GM18511 (cell line): ENCODE measurements around the gene SPATS2L.

Source experiments
- ATAC-seq: cut with Tn5 transposase; IDR thresholded peaks from one replicate; pipeline ENCODE4 v1.9.1; 2021; ENCODE audit warnings: mild to moderate bottlenecking, moderate library complexity; ENCODE audit not compliant: unreplicated experiment

The SPATS2L gene

DNA sequence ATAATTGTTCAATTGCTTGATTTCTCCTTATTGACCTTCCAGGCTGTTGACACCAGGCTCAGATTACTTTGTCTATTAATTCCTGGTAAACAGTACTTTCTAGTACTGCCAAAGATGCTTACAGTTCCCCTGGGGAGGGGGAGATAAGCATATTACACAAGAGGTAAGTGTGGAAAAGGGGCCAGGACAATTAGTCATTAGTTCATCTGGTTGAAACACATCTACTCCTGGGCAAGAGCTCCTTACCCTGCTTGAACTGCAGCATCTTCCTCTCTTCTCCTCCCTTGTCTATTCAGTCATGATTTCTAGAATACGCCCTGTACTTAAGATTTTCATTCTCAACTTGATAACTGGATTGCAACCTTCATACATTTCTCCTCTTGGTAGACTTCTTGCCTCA, 10.4 kb upstream of the SPATS2L start:
- ATAC-seq: no peak

DNA sequence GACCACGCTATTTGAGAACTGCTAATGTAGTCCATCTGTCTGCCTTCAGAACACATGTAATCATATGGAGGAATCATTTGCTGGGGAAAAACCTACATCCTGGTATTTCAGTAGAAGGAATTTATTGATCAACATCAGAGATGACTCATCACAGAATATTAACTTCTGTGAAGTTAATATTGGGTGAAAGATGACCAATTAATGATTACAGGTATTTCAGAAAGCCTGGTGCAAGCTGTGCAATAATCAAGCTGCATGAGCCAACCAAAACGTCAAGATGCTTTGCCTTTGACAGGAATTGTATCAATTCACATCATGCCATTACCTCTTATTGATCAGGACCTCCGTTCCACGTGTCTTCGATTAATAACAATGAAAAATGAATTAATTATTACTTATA, 9.4 kb upstream of the SPATS2L start:
- ATAC-seq: no peak

DNA sequence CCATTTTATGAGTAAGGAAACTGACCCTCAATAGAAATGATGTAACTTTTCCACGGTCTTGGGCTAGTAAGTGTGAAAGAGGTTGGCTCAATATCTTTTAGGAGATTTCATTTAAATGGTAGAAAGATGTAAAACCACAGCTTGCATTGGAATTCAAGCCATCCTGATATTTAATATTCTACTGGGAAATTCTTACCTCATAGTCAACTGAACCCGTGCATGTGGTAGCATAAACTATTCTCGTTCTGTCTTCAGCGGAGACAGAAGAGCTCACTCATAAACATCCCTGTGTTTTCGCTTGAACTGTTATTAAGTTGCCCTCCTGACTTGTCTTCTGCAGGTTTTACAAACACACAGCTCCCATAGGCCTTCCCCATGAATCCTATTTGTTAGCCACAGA, 8.5 kb upstream of the SPATS2L start:
- ATAC-seq: no peak

DNA sequence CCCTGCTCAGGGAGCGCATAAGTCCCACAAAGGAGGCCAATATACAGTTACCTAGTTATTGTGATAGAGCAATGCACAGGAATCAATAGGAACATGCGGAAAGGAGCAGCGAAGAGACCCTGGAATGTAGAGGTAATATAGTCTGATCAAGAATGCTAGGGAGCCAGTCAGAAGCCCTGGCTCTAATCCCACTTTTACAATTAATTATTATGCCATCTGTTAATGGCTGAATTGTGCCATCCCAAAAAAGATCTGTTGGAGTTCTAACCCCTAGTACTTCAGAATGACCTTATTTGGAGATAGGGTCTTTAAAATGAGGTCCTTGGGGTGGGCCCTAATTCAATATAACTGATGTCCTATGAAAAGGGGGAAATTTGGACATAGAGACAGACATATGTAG, 7.7 kb upstream of the SPATS2L start:
- ATAC-seq: no peak

DNA sequence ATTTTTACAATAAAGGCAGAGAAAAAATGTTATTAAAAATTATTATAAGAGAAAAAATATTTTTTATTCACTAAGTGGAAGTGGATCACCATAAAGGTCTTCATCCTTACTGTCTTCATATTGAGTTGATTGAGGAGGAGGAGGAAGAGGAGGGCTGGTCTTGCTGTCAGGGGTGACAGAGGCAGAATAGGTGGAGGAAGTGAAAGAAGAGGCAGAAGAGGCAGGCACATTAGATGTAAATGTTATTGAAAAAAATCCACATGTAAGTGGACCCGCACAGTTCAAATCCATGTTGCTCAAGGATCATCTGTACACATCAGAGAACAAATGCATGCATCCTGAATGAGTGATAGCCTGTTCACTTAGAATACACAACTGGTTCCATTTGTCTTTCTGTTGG, 6.4 kb upstream of the SPATS2L start:
- ATAC-seq: no peak

DNA sequence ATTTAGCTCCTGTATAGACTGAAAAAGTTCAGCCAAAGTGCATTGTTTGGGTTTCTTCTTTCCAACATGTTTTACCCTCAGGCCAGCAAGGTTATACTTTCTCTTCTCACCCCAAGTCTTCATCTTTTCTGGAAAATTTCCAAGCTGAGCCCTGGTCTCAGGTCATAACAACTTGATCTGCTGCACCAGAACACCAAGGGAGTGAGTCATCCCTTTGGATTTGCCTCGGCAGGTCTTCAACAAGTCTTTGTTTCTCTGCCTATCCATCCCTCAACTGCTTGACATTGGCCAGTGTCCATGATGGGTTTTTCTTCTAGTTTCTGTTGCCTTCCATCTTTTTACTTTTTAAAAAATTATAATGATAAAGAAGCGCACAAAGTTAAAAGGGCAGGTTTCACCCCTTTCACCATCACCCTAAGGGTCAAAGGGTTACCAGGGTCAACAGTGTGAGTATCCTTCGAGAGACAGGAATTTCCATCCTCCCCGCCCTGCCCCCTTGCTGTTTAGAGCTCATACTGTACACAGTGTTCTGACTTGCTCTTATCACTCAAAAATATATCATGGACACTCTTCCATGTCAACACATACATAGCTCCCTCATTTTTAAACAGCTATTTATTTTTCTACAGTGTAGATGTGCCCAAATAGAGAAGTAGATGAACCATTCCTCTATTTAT, 5.7 kb upstream of the SPATS2L start:
- ATAC-seq: no peak

DNA sequence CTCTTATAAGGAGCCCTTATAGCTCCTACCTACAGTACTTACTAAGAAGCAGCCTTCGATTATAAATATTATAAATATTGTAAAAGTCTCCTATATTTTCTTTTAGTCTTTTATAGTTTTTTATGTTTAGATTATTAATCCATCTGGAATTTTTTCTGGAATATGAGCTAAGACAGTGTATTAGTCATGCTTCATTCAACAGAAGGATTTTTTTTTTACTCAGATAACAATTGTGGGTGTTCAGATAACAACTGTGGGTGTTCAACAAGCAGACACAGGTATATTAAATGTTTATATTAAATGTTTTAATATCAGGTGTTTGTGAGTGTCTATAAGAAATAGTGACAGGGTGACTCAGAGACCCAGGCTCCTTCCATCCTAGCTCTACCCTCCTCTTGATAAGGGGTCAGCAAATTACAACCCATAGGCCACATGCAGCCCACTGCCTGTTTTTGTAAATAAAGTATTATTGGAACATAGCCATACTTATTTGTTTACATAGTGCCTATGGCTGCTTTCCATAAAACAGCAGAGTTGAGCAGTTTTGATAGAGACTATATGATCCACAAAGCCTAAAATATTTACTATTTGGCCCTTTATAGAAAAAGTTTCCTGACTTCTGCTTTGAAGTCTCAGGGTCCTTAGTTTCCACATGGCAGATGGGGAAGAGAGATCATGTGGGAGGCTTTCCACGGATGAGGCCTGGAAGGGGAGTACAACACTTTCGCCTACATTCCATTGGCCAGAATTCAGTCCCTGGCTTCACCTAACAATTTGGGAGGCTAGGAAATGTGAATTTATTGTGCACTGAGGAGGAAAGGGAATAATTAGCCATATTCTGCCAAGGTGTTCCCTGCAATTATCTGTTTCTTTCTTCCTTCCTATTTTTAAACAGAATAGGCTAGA, 4.3 kb upstream of the SPATS2L start:
- ATAC-seq: no peak

DNA sequence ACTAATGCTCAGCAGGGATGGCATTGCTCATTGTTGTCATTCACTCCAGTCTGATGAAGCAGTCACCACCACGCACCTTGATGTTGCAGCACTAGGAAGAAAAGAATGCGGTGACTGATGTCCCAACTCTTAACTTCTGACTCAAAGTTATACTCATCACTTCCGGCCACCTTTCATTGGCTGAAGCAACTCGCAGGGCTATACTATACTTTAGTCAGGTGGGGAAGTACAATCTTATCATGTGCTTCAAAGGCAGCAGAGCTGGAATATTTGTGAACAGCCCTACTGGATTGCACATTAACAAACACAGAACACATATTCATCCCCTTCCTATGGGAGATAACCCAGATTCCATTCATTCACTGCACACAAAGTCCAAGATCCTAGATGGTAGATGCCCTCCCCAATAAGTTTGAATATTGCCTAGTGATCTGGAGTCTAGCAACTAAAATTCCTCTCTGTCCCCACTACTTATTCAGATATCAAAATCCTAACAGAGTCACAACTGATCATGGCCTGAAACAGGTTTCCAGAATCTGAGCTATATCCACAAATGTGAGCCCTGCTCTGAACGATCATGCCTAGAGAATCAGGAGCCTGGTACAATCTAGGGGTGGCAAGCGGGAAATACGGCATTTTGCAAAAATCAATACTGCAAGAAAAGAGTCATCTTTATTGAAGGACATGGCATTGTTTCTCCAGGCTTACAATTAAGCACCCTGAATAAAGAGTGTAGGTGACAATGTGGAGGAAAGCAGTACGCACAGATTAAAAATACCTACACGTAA, 3.4 kb upstream of the SPATS2L start:
- no peak for ATAC-seq

DNA sequence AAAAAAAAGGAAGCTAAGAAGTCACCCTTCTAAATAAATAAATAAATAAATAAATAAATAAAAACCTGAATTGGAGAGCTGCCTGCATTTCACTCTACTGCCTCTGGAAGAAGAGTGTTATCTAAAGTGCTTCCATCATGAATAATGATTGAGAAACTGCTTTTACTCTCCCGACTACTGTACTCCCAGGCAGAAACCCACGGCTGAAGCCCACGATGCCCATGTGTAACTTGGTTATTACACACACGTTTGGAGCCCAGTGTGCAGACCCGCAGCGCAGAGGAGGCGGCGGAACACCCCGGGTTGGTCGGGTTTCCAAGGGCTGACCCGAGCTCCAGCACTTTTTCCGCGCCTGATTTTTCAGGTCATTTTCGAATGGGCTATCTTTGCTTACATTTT, 697 bp upstream of the SPATS2L start:
- ATAC-seq: no peak

DNA sequence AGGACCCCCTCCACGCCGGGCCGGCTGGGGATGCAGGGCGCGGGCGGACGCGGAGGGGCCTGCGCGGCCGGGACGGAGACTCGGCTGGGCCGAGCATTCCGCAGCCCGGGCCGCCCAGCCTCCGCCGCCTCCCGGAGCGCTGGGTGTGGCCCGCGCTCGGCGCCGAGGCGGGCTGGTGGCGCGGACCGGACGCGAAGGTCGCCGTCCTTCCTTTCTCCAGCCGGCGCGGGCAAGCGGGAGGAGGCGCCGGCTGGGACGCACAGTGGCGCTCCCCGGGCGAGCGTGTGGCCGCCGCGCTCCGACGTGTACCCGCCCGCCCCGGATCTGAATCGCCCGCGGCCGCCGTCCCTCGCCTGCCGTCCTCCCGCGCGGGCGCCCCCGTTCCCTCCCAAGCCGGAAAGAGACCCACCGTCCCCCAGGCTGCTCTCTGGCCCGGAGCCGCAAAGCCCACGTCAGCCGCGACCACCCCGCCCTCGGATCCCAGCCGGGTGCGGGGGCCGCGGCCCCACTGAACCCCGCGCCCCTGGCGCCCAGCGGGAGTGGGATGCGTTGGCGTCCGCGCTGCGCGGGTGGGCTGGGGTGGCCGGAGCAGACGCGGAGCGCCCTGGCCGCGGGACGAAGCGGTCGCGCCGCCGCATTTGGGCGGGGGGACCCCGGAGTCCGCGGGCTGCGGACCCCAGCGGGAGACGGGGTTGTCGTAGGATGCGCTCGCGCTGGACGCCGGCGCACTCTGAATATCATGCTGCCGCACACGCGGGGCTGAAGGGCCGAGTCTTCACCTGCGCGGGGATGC, 634 bp downstream of the SPATS2L start:
- ATAC-seq: peak; percentile 64

DNA sequence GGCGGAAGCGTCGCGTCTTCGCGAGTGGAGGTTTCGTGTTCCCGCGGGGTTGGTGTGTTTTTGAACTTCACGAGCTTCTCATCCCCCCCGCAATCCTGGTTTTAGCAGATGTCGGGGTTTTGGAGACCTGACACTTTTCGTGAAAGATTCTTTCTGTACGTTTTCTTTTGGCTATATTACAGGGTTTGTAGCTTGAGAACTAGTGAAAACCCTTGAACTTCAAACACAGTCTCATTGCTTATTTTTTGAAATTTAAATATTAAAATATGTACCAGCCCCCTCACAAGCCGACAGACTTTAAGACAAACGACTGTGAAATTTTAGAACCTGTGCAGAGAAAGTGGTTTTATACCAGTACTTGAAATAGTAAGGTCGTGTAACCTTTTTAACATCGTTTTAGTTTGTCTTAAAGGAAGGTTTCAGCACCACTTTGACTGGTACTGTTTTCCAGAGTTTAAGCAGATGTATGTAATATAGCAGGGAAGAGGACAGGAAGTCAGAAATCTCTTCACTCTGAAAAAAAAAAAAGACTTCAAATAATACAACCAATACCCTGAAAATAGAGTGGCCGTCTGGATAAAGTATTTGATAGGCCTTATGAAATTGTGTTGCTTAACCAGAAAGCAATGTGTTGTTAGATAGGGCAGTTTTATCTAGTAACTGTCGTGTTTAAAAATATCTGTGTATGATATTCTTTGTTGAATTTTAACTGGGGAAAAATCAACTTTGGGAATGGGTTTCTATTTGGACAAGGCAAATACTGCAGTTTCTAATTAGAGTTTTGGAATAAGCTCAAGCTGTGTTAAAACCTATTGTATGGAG, 1.4 kb downstream of the SPATS2L start:
- ATAC-seq: no peak

DNA sequence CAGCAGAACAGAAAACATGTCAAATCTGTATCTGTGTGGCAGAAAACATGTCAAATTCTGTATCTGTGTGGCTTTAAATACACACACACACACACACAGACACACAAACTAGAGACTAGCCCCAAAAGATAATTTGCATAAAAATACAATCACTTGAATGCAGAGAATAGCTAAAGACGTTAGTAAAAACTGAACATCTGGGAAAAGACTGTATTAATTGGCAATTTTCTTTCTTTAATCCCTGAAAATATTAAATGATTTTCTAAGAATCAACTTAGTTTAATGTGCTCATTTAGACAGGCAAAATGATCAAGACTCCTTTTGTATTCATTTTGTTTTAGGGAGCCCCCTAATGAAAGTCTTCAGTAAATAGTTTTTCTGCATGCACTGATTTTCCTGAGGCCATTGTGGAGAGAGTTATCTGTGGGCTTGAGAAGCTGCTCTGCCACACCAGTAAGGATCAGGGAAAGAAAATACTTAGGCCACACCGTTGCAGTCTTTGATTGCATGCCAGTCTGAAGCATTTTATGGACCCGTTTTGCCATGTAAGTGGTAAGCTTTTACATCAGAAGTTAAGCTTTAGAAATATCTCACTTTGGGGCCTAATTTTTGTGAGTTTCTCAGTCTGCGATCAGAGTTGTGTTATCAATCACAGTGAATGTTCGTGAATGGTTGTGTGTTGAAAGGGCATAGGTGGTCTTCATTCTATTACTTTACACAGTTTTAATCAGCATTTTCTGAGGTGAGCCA, 2.2 kb downstream of the SPATS2L start:
- no peak for ATAC-seq

DNA sequence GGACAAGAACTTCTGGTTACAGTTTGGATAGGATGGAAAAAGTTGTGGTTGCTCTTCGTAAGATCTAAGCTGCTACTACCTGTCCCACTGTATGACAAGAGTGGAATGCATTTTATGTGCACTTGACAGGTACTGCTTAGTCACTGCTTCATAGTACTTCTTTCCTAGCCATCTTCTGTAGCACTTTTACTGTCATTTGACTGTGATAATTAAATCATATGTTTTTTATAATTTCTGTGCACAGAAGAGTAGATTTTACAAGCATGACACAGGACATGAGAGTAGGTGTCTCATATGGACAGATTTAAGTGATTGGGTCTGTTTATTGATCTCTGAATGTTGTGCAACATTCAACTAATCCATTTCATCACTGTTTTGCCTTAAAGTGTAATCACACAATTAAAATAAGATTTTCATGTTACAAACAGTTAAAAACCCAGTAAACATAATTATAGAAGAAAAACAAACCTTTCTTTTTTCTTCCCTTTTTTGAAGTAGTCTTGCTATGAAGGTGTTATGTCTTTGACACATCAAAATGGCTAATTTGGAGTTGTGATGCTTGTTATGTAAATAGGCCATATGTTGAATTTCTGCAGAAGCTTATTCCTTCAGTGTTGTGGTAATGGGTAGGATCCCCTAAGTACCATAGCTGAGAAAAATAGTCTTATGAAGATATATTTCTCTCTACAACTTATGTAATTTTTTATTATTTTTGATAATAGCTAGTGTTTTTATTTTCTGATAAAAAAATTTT, 3.0 kb downstream of the SPATS2L start:
- ATAC-seq: no peak

DNA sequence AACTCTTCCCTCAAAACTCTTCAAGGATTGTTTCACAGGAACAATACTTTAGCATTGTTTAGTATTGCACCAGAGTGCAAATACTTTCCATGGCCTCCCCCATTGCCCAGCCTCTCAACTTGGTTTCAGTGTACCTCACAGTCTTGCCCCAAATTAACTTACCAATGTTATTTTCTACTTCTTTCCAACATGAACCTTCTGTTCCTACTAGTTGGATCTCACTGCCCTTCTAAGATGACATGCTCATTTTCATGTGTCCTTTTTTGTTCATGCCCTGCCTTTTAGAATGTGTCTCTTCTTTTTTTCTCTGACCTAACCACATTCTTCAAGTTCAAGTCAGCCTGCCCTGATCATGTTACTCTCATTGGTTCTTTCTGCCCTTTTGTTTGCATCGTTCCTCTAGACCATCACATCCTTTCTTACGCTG, 4.1 kb downstream of the SPATS2L start:
- no peak for ATAC-seq

DNA sequence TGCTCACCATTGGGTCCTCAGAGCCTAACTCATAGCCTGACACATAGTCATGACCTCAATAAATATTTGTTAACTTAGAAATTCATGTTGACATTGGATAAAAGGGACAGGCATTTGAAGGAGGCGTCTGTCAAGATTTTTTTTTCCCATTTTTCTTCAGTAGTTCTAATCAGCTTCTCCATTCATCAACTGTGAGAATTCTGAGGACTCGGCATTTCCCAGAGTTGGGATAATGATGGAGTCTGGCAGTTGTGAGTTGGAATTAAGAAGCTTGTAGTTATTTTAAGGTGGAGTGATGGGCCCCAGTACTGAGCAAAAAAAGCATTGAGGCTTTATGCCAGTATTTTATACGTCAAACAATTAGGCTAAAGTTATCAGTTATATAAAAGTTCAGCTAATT, 4.6 kb downstream of the SPATS2L start:
- ATAC-seq: no peak

DNA sequence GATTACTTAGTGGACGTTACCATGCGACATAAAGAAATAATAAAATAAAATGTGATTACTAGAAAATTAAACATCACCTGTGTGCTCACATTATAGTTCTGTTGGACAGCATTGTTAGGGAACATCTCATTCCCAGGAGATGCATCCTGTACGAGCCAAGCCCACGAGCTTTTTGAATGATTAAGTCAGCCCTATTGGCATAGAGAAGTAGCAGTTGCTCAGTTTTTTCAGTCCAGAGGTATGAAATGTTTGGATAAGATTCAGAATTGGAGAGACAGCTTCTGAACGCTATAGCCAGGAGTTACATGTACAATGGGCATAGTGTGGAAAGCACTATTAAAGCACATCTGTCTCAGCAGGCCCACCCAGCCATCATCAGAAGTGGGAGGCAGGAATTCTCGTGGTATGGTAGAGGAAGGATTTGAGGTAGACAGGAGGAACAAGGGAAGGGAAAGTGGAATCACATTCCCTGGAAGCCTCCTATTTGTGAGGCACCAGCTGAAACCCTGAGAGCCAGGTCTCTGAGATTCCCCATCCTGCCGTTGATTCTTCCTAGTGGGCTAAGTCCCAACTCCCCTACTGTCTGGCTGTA, 8.6 kb downstream of the SPATS2L start:
- no peak for ATAC-seq

DNA sequence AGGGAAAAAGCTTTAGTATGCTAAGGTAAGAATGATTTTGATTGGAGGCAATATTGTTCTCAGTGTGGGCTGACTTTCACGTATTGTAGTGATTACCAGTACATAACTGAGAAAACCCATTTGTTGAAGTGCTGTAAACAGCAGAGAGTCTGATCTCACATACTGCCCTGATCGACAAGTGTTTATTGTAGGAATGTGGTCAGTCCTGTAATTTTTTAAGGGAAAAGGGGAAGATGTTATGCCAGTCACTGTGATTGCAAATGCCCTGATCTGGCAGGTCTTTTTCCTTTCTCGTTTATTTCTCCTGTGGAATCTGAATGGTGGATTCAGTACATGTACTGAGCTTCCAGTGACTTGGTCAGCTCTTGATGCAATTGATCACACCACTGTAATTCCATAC, 11.5 kb downstream of the SPATS2L start:
- no peak for ATAC-seq

DNA sequence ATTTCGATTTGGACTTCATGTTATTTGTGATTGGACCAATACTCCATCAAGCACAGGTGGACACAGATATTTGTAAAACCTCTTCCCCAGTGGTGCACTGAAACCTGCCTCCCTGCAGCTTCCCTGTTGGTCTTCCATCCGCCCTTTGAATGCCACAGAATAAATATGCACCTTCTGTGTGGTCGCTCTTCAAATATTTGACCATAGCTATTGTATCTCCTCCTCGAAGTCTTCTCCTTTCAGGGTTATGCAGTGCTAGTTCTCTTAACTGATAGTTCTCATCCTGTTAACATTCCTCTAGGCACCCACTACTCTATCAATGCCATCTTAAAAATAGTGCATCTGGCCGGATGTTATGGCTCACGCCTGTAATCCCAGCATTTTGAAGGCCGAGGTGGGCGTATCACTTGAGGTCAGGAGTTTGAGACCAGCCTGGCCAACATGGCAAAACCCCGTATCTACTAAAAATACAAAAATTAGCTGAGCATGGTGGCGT, 12.5 kb downstream of the SPATS2L start:
- no peak for ATAC-seq
